ENCODE results near the gene SCUBE1. TPM values are rescaled to one million over a fixed set of nuclear protein-coding genes. Genes with fewer than 3 reads are reported as not detected.

The SCUBE1 gene
- total RNA-seq, 2 experiments from 2014 or later = 0.07 TPM; not detected in 1

DNA sequence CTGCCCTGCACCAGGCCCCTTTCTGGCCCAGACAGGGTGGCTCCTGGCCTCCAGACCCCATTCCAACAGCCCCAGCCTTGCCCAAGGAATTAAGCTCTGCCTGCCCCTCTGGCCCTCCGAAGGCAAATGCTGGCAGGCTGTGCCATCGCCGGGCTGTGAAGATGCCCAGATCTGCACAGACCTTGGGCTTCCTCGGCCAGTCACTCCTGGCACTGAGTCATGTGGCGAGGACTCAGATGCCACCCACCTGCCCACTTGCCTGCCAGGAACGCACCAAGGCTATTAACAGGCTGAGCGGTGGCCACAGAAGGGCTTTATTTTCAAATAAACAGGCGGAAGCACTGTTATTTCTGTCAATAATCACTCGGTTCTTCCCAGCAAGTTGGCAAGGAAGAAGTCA is 105.9 kb downstream of the SCUBE1 start:
- ATAC-seq (no peak), DNase-seq (no peak)
- POLR2A ChIA-PET = no interaction called here
- no peaks in the 10 kb centered on the region for H3K9me3 Mint-ChIP-seq
- no peak overlapping the region for H3K4me3 Mint-ChIP-seq
- no peaks in the 10 kb centered on the region for H3K4me1 Mint-ChIP-seq (ENCODE audit: low read depth)
- no peaks in the 10 kb centered on the region for H3K36me3 Mint-ChIP-seq (ENCODE audit: low read depth)
- H3K27ac Mint-ChIP-seq = no peak overlapping the region
- TF ChIP-seq, protein P1, sequence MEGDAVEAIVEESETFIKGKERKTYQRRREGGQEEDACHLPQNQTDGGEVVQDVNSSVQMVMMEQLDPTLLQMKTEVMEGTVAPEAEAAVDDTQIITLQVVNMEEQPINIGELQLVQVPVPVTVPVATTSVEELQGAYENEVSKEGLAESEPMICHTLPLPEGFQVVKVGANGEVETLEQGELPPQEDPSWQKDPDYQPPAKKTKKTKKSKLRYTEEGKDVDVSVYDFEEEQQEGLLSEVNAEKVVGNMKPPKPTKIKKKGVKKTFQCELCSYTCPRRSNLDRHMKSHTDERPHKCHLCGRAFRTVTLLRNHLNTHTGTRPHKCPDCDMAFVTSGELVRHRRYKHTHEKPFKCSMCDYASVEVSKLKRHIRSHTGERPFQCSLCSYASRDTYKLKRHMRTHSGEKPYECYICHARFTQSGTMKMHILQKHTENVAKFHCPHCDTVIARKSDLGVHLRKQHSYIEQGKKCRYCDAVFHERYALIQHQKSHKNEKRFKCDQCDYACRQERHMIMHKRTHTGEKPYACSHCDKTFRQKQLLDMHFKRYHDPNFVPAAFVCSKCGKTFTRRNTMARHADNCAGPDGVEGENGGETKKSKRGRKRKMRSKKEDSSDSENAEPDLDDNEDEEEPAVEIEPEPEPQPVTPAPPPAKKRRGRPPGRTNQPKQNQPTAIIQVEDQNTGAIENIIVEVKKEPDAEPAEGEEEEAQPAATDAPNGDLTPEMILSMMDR (IDR thresholded peaks at IDR 0.05) = no peak
- no peaks in the 10 kb centered on the region for H3K27me3 Mint-ChIP-seq
- intact Hi-C loops (cut with micrococcal nuclease) = no loop called here
- CTCF ChIA-PET = no interaction called here

DNA sequence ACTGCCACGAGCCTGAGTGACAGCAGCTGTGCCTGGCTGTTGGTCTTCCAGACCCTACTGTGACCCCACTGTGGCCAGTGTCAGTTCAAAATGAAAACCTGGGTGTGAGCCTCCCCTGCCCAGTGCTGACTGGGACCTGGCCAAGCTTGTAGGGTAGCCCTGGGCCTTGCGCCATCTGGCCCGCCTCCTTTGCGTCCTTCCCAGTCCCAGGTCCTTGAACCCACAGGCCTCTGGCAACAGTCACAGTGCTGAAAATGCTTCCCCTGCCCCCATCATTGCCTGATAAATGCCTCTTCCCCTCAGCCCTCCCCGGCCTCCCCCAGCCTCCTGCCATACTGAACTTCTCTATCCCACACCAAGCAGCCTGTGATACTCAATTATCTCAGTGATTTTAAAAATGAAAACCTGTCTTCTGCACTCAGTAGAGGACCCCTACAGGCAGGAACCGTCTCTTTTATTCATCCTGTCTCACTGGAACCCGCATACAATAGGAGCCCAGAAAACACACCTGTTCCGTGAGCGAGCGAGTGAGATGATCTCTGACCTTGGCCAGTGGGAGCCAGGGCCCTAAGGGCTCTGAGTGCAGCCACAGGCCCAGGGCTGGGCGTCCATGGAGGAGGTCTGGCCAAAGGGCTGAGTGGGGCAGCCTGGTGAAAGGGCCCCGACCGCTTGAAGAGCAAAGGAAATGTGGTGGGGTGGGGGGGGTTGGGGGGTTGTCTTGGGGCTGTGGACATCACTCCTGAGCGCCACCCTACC is 106.6 kb downstream of the SCUBE1 start:
- H3K36me3 Mint-ChIP-seq (ENCODE audit: low read depth) = no peaks in the 10 kb centered on the region
- ATAC-seq (no peak), DNase-seq (no peak)
- ChIA-PET CTCF (no interaction called here), POLR2A (no interaction called here)
- H3K4me3 Mint-ChIP-seq = no peak overlapping the region
- intact Hi-C loops (cut with micrococcal nuclease) = no loop called here
- TF ChIP-seq, protein P1 (IDR thresholded peaks at IDR 0.05) = no peak
- no peaks in the 10 kb centered on the region for H3K27me3 Mint-ChIP-seq
- H3K9me3 Mint-ChIP-seq = no peaks in the 10 kb centered on the region
- no peaks in the 10 kb centered on the region for H3K4me1 Mint-ChIP-seq (ENCODE audit: low read depth)
- H3K27ac Mint-ChIP-seq = no peak overlapping the region

DNA sequence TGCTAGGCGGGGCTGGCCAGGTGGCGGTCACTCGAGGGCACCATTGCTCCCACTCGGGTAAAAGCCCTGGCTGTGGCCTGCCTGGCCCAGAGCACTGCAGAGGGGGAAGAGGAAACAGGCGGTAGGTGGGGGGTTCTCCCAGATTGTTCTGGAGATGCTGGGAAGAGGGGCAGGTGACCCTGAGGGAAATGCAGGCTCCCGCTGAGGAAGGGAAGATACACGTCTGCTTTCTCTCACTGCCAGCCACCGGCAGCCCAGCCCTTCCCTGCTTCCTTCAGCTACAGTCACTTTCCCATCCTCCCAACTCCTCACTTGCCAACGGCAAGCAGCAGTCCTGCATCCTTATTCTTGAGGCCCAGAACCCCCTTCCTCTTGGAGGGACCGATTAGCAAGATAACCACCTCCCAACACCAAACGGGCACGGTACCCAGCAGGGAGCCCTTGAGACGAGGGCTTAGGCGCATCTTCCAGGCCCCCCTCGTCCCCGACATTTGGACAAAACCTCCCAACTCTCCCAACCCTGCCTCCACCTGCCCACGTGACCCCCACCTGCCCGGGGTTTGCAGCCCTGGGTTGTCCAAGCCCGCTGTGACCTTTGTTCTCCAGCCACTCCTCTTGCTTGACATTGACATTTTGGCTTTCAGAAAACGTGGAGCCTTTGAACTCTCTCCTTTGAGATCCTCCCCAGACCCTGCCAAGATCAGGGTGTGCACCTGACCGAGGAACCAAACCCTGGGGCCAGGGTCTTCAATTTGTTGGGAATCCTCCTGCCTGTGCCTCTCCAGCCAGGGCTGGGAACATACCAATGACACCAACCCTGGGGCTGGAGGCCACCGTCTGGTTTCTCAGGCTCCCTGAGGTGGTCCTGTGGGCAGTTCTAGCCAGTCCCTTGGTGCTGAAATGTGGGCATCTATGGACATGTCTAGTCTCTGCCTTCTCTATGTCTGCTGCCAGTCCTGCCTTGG is 107.4 kb downstream of the SCUBE1 start:
- no peaks in the 10 kb centered on the region for H3K36me3 Mint-ChIP-seq (ENCODE audit: low read depth)
- POLR2A ChIA-PET = no interaction called here
- peaks cover 5% of the 10 kb centered on the region for H3K4me1 Mint-ChIP-seq (ENCODE audit: low read depth)

GRCh38 chr22:43234264-43234988 is 108.7 kb downstream of the SCUBE1 start:
- Mint-ChIP-seq H3K4me3 (no peak overlapping the region), H3K4me1 (ENCODE audit: low read depth) (peaks cover 5% of the 10 kb centered on the region), H3K27me3 (no peaks in the 10 kb centered on the region), H3K36me3 (ENCODE audit: low read depth) (no peaks in the 10 kb centered on the region), H3K27ac (no peak overlapping the region), H3K9me3 (no peaks in the 10 kb centered on the region)
- CTCF ChIA-PET = interaction anchor here (0.9 to 1.0 kb wide), 2 partner anchors 112 to 154 kb away, joined by 4 to 10 read pairs; no protein-coding TSS in a partner anchor
- intact Hi-C loops (cut with micrococcal nuclease) = loop anchor here (5.0 kb wide), 2 partner anchors 113 to 148 kb away; no protein-coding TSS in a partner anchor
- DNase-seq (no peak), ATAC-seq (no peak)
- TF ChIP-seq, protein P1 (IDR thresholded peaks at IDR 0.05) = no peak
- POLR2A ChIA-PET = no interaction called here

More for the DNA sequence above, 107.4 kb downstream of the SCUBE1 start:
- intact Hi-C loops (cut with micrococcal nuclease) = no loop called here
- ATAC-seq (no peak), DNase-seq (no peak)
- CTCF ChIA-PET = interaction anchor here (0.9 kb wide), 1 partner anchor 152 kb away, joined by 4 read pairs; no protein-coding TSS in a partner anchor
- H3K27ac Mint-ChIP-seq = no peak overlapping the region
- H3K4me3 Mint-ChIP-seq = no peak overlapping the region
- H3K27me3 Mint-ChIP-seq = no peaks in the 10 kb centered on the region
- TF ChIP-seq, protein P1 (IDR thresholded peaks at IDR 0.05) = no peak
- H3K9me3 Mint-ChIP-seq = no peaks in the 10 kb centered on the region
